ENCODE results near the gene HERPUD1. TPM values are rescaled to one million over a fixed set of nuclear protein-coding genes. Genes with fewer than 3 reads are reported as not detected.

HERPUD1 gene
- total RNA-seq, 1 experiment from 2014 or later, result 28.9 TPM

DNA sequence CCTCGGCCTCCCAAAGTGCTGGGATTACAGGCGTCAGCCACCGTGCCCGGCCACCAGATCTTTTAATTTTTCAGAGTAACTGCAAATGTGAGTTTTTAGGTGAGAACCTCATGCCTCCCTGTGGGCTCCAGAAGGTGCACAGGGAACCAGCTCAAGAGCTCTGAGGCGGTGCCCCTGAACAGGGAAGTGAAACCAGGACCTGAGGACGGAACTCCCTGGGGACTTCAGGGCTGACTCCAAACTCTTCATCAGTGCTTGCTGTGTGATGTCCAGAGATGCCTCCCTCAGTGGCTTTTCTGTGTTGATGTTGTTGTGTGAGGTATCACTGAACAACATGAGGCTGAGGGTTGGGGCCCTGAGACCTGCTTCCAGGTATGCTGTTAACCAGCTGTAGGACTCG, 43.1 kb upstream of the HERPUD1 start:
- no peak overlapping the region for H3K27ac ChIP-seq (ENCODE audit: insufficient read length, low read depth, low read length)
- no peak overlapping the region for H2AFZ ChIP-seq (ENCODE audit: low read length)
- H3K23ac ChIP-seq (ENCODE audit: insufficient read length, low read depth, low read length), result no peak overlapping the region
- H3K14ac ChIP-seq (ENCODE audit: insufficient read depth, low read length), result no peak overlapping the region
- no peak overlapping the region for H3K18ac ChIP-seq (ENCODE audit: insufficient read length, low read depth, low read length)
- TF ChIP-seq, protein P1, sequence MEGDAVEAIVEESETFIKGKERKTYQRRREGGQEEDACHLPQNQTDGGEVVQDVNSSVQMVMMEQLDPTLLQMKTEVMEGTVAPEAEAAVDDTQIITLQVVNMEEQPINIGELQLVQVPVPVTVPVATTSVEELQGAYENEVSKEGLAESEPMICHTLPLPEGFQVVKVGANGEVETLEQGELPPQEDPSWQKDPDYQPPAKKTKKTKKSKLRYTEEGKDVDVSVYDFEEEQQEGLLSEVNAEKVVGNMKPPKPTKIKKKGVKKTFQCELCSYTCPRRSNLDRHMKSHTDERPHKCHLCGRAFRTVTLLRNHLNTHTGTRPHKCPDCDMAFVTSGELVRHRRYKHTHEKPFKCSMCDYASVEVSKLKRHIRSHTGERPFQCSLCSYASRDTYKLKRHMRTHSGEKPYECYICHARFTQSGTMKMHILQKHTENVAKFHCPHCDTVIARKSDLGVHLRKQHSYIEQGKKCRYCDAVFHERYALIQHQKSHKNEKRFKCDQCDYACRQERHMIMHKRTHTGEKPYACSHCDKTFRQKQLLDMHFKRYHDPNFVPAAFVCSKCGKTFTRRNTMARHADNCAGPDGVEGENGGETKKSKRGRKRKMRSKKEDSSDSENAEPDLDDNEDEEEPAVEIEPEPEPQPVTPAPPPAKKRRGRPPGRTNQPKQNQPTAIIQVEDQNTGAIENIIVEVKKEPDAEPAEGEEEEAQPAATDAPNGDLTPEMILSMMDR (conservative IDR thresholded peaks at IDR 0.05), result no peak
- no peaks in the 10 kb centered on the region for H3K23me2 ChIP-seq (ENCODE audit: insufficient read length, low read depth, low read length, poor library complexity, severe bottlenecking)
- no peak for DNase-seq
- H4K91ac ChIP-seq (ENCODE audit: insufficient read length, low read depth, low read length), result no peak overlapping the region
- no peaks in the 10 kb centered on the region for H3K4me1 ChIP-seq (ENCODE audit: insufficient read depth, low read length)
- peaks cover 11% of the 10 kb centered on the region for H3K9me3 ChIP-seq (ENCODE audit: control insufficient read depth, low read depth, low read length)
- H2BK5ac ChIP-seq (ENCODE audit: insufficient read length, low read length), result no peak overlapping the region
- H4K20me1 ChIP-seq (ENCODE audit: control insufficient read depth, insufficient read depth, insufficient read length), result no peaks in the 10 kb centered on the region
- H3K56ac ChIP-seq (ENCODE audit: insufficient read length, low read depth, low read length), result no peak overlapping the region
- no peak overlapping the region for H3K9ac ChIP-seq (ENCODE audit: extremely low read depth, insufficient read length, low read length)
- H3T11ph ChIP-seq (ENCODE audit: low read length), result no peak overlapping the region
- H3K4ac ChIP-seq (ENCODE audit: low read depth, low read length), result no peak overlapping the region
- H3K4me2 ChIP-seq (ENCODE audit: insufficient read depth, insufficient read length, low read length), result no peak overlapping the region
- peaks cover 6% of the 10 kb centered on the region for H3K27me3 Mint-ChIP-seq (ENCODE audit: low read depth)
- H4K8ac ChIP-seq (replicated peaks; ENCODE audit: insufficient read length, low read depth, low read length), result no peak overlapping the region
- no peak overlapping the region for H2BK120ac ChIP-seq (ENCODE audit: low read depth, low read length, poor library complexity, severe bottlenecking)
- no peaks in the 10 kb centered on the region for H3K4me1 Mint-ChIP-seq
- no peak overlapping the region for H2BK15ac ChIP-seq (ENCODE audit: low read depth, low read length)
- H3K79me1 ChIP-seq (ENCODE audit: insufficient read depth, low read depth, low read length, poor library complexity, severe bottlenecking), result no peaks in the 10 kb centered on the region
- no peak overlapping the region for H2AK5ac ChIP-seq (ENCODE audit: insufficient read length, low read length)
- peaks cover 20 to 21% of the 10 kb centered on the region in 2 experiments for H3K9me3 Mint-ChIP-seq
- peaks cover 10 to 15% (median 14%) of the 10 kb centered on the region in 3 experiments for H3K36me3 Mint-ChIP-seq (ENCODE audit: insufficient read depth in 1 of 3, low read depth in 3 of 3)
- WGBS (ENCODE audit: extremely low coverage, insufficient read length, low lambda C conversion rate), result no CpG with 5 or more reads among the region's 7 CpGs
- H3K27me3 ChIP-seq (ENCODE audit: insufficient read depth, low read length), result no peaks in the 10 kb centered on the region
- 0 out of 2 replicates have a peak, but pooled peaks cover 1% of the 10 kb centered on the region for H3K79me2 ChIP-seq (ENCODE audit: insufficient read depth, low read length)
- H3K27ac Mint-ChIP-seq, result no peak overlapping the region
- no peak overlapping the region for H4K5ac ChIP-seq (ENCODE audit: insufficient read length, low read depth, low read length)
- H2BK12ac ChIP-seq (ENCODE audit: insufficient read length, low read depth, low read length), result no peak overlapping the region
- no peak overlapping the region for H3K4me3 Mint-ChIP-seq
- no peak overlapping the region for H2BK20ac ChIP-seq (ENCODE audit: low read depth, low read length, poor library complexity, severe bottlenecking)

Data from H9 (cell line).